Measurements from ENCODE around the gene ABHD14A. TPM values are rescaled to one million over a fixed set of nuclear protein-coding genes. Genes with fewer than 3 reads are reported as not detected.
A peak's percentile ranks its signal among the peaks of the same experiment; 100 is the strongest.

The ABHD14A gene
- polyA plus RNA-seq, 2 of the 4 experiments (the other 2 are of a cell fraction), result 6.3 to 9.5 TPM

DNA sequence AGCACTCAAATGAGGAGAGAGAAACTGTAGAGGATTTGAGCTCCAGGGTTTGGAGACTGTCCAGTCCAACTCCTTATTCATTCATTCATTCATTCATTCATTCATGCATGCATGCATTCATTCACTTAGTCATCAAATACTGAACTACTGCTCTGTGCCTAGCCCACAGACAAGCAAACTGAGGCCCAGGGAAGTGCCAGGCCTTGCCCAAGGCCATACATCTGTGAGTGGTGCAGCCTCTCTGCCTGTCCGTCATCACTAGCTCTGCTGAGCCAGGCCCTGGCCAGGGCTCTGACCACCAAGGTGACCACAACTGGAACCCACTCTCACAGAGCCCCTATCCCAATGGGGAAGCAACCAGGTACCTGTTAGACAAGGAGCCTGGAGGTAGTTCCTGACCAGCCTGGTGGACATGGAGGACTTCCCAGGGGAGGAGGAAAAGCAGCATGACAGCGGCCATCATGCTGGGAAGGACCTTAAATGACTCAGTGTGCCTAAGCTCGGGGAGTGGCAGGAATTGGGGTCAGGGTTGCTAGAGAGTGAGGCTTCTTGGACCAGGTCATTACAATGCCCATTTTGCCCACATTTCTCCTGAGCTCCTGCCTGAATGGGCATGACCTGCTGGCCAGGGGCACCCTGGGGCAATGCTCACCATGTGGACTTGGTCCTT lies 48.4 kb downstream of the ABHD14A start:
- CTCF ChIA-PET, result interaction anchor here (0.7 to 1.4 kb wide), 5 partner anchors 11 to 120 kb away, joined by 3 read pairs; no protein-coding TSS in a partner anchor
- H3K4me1 ChIP-seq, result no peaks in the 10 kb centered on the region

DNA sequence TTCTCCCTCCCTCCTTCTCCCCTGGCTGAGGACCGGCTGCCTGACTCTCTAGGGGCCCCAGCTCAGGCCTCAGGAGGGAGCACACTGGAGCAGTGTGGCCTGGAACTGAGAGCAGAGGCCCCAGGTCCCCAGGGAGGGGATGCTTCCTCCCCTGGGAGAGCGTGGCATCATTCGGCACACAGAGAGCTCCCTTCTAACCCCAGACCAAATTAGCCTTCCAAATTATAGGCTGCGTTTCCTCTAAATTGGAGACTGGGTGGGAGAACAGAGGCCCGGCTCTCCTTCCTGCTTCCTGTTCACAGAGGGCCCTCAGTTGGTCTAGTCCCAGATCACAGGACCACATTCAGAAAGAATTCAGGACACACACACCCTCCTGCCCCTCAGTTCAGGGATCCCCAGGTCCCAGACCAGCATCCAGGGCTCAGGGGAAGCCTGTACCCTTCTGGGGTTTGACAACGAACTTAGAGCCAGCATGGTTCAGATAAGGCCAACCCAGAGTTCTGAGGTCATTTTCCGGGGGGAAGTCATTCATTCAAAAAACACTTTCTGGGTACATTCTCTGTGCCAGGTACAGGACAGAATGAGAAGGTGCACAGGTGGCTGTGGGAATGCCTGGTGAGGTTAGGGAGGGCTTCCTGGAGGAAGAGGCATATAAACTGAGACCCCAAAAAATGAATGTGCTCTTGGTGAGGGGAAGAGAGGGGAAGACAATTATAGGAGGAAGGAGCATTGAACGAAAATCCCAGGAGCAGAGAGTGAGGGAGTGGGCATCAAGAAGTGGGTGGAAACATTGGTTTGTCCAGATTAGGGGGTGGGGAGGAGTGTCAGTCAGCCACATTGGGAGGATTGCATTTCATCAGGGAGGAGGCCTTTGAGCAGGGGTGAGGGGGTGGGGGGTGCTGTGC lies 49.2 kb downstream of the ABHD14A start:
- DNase-seq (ENCODE audit: low read depth in 1 of 2, low spot score in 1 of 2) (no peak), FAIRE-seq (no peak), ATAC-seq (no peak)
- CTCF ChIA-PET, result interaction anchor here (0.8 kb wide), 1 partner anchor 20 kb away, joined by 3 read pairs; no protein-coding TSS in a partner anchor
- 87% methylated on average over 7 of the region's 8 CpGs for WGBS (ENCODE audit: missing lambda C conversion rate)
- no peak overlapping the region for H3K4me3 ChIP-seq
- H3K27ac ChIP-seq, result no peak overlapping the region
- TF ChIP-seq EP300 (IDR thresholded peaks at IDR 0.05) (no peak), CEBPB (IDR thresholded peaks at IDR 0.05) (no peak), RFX5 (IDR thresholded peaks at IDR 0.05) (no peak), NR3C1 (IDR thresholded peaks at IDR 0.05) (no peak), ZFP36 (IDR thresholded peaks at IDR 0.05; ENCODE audit: borderline replicate concordance, partially characterized antibody) (peak; percentile 36), RAD21 (conservative IDR thresholded peaks at IDR 0.05 in 1 of 2, IDR thresholded peaks at IDR 0.05 in 1 of 2) (no peak), SMC3 (IDR thresholded peaks at IDR 0.05) (no peak)
- H3K4me2 ChIP-seq, result no peak overlapping the region
- H3K4me1 ChIP-seq, result no peaks in the 10 kb centered on the region
- no peaks in the 10 kb centered on the region for H3K9me3 ChIP-seq
- POLR2A ChIA-PET, result no interaction called here

More for the DNA sequence above, 48.4 kb downstream of the ABHD14A start:
- H3K4me2 ChIP-seq, result no peak overlapping the region
- FAIRE-seq, result no peak
- TF ChIP-seq POLR2AphosphoS2 (conservative IDR thresholded peaks at IDR 0.05; ENCODE audit: low read length), result no peak
- TF ChIP-seq CHD4 (IDR thresholded peaks at IDR 0.05; ENCODE audit: borderline replicate concordance), result no peak
- no peak for TF ChIP-seq MAZ (IDR thresholded peaks at IDR 0.05; ENCODE audit: borderline replicate concordance, low read depth, low read length)
- TF ChIP-seq, protein P1, sequence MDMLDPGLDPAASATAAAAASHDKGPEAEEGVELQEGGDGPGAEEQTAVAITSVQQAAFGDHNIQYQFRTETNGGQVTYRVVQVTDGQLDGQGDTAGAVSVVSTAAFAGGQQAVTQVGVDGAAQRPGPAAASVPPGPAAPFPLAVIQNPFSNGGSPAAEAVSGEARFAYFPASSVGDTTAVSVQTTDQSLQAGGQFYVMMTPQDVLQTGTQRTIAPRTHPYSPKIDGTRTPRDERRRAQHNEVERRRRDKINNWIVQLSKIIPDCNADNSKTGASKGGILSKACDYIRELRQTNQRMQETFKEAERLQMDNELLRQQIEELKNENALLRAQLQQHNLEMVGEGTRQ (IDR thresholded peaks at IDR 0.05), result no peak
- no peak for TF ChIP-seq JUN (IDR thresholded peaks at IDR 0.05)
- TF ChIP-seq HOXA7 (CRISPR knock-in tag; IDR thresholded peaks at IDR 0.05), result no peak
- no peak for TF ChIP-seq FOSB (CRISPR knock-in tag; IDR thresholded peaks at IDR 0.05)
- no peak overlapping the region for H3K27ac ChIP-seq
- no peaks in the 10 kb centered on the region for H3K9me3 ChIP-seq
- no peak for DNase-seq (ENCODE audit: low read depth in 1 of 2, low spot score in 1 of 2)
- 71% methylated on average over 3 of the region's 3 CpGs for WGBS (ENCODE audit: missing lambda C conversion rate)
- POLR2A ChIA-PET, result no interaction called here
- ATAC-seq, result no peak
- no peak overlapping the region for H3K4me3 ChIP-seq

DNA sequence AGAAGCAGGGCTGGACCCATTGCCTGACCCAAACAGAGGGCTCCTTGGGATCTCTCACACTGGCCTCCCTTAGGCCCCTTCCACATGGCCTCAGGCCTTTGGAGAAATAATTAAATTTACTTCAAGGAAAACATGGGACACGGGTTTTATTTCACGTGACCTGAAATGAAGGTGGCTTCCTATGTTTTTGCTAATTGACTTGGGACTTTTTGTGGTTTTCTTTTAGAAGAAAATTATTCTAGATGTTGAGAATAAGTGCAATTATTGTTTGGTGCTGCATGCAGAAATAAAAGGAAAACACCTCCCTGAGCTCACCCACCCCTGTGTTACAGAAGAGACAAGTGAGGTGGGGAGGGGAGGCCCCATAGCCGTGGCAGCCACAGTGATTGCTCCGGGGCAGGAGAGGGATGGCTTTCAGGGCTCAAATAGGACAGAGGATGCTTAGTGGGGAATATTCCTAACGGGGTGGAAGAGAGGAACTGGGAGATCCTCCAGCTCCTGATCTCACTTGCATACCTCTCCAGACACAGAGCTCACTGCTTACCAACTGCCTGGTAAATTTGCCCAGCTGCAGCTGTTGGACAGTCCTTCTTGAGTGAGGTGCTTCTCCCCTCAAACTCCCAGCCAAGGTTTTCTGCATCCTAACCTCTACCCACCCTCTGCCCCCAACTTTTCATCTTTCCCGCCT lies 50.0 kb downstream of the ABHD14A start:
- Histone ChIP-seq H3K4me2 (no peak overlapping the region), H3K27ac (no peak overlapping the region), H3K9me3 (no peaks in the 10 kb centered on the region), H3K4me3 (no peak overlapping the region), H3K4me1 (no peaks in the 10 kb centered on the region)
- FAIRE-seq, result no peak
- ChIA-PET CTCF (no interaction called here), POLR2A (no interaction called here)
- DNase-seq (ENCODE audit: low read depth in 1 of 2, low spot score in 1 of 2), result no peak
- no peak for TF ChIP-seq RAD21 (conservative IDR thresholded peaks at IDR 0.05 in 1 of 2, IDR thresholded peaks at IDR 0.05 in 1 of 2)
- no peak for TF ChIP-seq ZNF302 (CRISPR knock-in tag; IDR thresholded peaks at IDR 0.05)
- TF ChIP-seq HOXA7 (CRISPR knock-in tag; IDR thresholded peaks at IDR 0.05), result no peak
- TF ChIP-seq CBX2 (IDR thresholded peaks at IDR 0.05; ENCODE audit: borderline replicate concordance, low read depth), result no peak
- no peak for TF ChIP-seq SMC3 (IDR thresholded peaks at IDR 0.05)
- TF ChIP-seq, protein P2, sequence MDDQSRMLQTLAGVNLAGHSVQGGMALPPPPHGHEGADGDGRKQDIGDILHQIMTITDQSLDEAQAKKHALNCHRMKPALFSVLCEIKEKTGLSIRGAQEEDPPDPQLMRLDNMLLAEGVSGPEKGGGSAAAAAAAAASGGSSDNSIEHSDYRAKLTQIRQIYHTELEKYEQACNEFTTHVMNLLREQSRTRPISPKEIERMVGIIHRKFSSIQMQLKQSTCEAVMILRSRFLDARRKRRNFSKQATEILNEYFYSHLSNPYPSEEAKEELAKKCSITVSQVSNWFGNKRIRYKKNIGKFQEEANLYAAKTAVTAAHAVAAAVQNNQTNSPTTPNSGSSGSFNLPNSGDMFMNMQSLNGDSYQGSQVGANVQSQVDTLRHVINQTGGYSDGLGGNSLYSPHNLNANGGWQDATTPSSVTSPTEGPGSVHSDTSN (IDR thresholded peaks at IDR 0.05), result no peak
- no peak for TF ChIP-seq POLR2A (IDR thresholded peaks at IDR 0.05; ENCODE audit: low read length)
- TF ChIP-seq JUNB (IDR thresholded peaks at IDR 0.05), result no peak
- TF ChIP-seq TP53 (CRISPR knock-in tag; IDR thresholded peaks at IDR 0.05), result no peak
- TF ChIP-seq, protein P3, sequence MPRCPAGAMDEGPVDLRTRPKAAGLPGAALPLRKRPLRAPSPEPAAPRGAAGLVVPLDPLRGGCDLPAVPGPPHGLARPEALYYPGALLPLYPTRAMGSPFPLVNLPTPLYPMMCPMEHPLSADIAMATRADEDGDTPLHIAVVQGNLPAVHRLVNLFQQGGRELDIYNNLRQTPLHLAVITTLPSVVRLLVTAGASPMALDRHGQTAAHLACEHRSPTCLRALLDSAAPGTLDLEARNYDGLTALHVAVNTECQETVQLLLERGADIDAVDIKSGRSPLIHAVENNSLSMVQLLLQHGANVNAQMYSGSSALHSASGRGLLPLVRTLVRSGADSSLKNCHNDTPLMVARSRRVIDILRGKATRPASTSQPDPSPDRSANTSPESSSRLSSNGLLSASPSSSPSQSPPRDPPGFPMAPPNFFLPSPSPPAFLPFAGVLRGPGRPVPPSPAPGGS (IDR thresholded peaks at IDR 0.05), result no peak
- no peak for TF ChIP-seq ZSCAN20 (CRISPR knock-in tag; IDR thresholded peaks at IDR 0.05)
- TF ChIP-seq, protein P1 (IDR thresholded peaks at IDR 0.05), result no peak
- TF ChIP-seq FOSL2 (IDR thresholded peaks at IDR 0.05), result no peak
- TF ChIP-seq FOSL2 (CRISPR knock-in tag; IDR thresholded peaks at IDR 0.05), result no peak
- TF ChIP-seq CEBPB (IDR thresholded peaks at IDR 0.05), result no peak
- TF ChIP-seq HOXB13 (CRISPR knock-in tag; IDR thresholded peaks at IDR 0.05; ENCODE audit: low read depth), result no peak
- no peak for TF ChIP-seq JUN (IDR thresholded peaks at IDR 0.05)
- no peak for TF ChIP-seq CHD2 (IDR thresholded peaks at IDR 0.05; ENCODE audit: low read length, partially characterized antibody)
- TF ChIP-seq, protein P4, sequence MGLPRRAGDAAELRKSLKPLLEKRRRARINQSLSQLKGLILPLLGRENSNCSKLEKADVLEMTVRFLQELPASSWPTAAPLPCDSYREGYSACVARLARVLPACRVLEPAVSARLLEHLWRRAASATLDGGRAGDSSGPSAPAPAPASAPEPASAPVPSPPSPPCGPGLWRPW (IDR thresholded peaks at IDR 0.05), result no peak
- 79% methylated on average over 6 of the region's 6 CpGs for WGBS (ENCODE audit: missing lambda C conversion rate)
- ATAC-seq, result no peak
